GM18511 (cell line): Measurements from ENCODE around the gene COL4A2.
A peak's percentile ranks its signal among the peaks of the same experiment; 100 is the strongest.

ENCODE experiments used
- ATAC-seq: cut with Tn5 transposase; IDR thresholded peaks from one replicate; pipeline ENCODE4 v1.9.1; 2021; ENCODE audit warnings: mild to moderate bottlenecking, moderate library complexity; ENCODE audit not compliant: unreplicated experiment

The COL4A2 gene

DNA sequence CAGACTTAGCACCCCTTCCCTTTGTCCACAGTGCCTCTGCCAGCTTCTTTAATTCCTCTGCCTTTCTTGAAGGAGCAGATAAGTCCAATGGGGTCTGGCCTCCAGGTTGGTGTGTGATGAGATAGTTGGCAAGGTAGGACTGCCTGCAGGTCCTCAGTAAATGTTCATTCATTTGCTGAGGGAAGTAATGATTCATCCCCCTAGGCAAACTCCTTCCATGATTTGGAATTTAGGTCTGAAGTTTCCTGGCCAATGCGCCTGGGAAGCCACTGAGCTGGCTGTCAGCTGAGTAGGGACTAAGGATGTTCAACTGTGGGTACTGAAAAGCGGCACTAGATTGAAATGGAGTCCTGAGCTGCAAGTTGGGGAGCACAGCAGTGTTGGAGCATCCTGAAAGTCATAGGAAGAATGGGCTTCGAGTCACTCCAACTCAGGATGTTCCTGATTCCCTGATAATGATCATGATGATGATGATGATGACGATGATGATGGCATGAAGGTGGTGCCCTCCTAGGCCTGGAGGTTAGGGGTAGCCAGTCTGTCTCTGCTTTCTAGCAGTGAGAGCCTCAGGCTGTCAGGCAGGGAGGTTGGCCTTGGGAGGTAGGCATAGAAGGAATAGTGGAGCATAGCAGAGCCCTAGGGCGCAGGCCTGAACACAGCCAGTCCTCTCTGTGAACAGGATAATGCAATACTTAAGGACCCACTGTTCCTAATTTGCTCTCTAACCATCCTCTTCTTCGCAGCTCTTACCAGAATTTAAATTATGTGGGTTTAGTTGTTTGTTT is 44.7 kb downstream of the COL4A2 start:
- no peak for ATAC-seq

DNA sequence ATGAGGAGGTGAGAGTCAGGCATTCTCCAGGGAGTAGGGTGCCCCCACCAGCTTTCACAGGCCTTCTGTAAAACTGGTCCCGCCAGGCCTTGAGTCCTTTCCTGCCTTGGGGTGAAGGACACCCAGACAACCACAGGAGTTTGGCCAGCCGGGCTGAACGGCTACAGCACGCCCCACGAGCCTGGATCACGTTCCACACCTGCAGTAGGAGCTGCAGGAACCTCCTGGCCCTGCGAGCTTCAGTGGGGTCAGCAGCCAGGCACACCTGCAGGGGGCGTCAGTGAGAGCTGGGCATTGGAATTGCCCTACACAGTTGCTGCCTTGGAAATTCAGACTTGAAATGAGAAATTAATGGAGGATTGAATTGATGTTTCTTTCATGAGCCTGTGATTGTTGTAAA is 45.7 kb downstream of the COL4A2 start:
- no peak for ATAC-seq

DNA sequence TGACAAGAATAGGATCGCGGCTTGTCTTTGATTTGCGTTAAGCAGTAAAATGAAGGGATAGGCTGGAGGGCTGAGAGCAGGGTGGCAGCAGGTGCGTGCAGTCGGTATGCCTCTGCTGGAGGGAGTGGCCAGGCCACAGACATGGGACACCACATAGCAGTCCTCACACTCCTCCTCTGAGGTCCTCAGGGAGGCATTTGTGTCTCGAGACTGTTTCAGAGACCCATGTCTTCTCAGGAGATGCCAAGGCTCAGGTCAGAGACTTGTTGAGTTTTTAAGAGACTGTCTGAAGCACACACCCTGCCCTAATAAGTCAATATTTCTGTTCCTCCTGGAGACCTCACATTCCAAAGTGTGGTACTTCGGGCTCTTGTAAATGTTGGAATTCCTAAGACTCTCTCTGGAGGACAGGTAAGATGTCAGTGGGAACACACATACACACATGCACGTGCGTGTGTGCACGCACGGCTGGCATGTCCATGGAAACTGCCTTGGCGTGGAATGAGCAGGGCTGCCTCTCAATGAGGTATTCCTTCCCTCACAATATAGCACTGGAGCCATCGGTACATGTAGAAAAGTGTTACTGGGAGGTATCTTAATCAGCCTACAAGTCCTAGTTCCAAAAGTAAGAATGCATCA is 46.4 kb downstream of the COL4A2 start:
- no peak for ATAC-seq

DNA sequence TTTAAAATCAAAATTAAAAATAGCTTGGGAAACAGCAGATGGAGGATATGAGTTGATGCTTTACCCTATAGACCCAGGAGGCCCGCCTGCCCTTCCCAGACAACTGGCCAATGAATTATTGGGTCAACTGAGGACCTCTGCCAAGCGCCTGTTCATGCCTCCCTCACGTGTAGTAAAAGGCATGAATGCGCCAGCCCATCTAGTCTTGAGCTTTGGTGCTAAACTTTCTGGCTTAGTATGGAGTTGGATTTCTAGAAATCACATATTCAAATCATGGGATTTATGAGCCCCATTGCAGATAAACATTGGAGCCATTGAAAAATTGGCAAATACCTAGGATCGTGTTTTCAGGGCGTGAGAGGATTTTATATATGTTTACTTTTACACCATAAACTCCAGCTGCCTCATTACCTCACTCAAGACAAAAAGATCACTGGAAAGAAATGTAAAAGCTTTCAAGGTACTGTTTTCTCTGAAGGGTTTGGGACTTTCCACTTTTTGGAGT is 47.1 kb downstream of the COL4A2 start:
- ATAC-seq: no peak

DNA sequence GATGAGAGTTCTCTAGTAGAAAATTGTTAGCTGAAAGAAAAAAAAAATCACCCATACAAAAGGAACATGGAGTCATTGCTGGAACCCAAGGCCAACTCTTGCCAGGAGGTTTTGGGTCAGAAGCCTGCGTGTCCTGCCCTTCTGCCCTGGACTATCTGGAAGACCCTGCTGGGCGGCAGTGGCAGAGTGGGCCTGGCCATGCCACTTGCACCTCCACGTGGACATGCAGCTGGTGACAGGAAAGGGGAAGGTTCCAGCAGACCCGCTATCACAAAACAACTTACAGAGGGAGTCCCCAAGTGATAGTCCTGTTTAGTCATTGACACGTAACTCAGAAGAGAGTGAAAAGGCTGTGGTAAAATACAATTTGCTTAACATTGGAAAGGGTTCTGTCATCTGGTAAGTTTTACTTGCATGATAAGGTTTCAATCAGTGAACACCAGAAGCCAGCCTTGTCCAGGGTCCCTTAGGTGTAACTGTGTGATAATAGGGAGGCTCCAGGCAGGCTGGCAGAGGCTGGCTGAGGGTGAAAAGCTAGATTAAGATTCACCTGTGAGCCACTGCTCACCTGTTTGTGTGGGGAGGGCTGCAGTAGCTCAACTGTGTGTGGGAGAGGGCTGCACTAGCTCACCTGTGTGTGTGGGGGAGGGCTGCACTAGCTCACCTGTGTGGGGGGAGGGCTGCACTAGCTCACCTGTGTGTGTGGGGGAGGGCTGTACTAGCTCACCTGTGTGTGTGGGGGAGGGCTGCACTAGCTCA is 47.8 kb downstream of the COL4A2 start:
- no peak for ATAC-seq

DNA sequence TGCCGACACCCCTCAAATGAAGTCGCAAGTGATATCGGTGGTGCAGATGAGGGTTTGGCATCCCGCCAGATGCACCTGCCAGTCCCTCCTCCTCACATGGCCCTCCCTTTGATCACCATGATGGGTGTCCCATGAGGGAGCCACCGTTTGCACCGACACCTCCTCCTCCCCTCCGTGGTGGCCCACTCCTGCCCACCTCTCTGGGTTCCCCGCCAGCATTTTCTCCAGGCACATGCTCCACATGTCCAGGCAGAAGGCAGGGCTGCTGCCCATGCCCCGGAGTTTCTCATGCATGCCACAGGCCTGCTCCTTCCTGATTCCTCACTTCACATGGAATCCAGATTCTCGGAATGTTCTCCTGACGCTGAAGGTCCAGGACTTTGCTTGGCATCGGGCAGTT is 49.3 kb downstream of the COL4A2 start:
- ATAC-seq: no peak

DNA sequence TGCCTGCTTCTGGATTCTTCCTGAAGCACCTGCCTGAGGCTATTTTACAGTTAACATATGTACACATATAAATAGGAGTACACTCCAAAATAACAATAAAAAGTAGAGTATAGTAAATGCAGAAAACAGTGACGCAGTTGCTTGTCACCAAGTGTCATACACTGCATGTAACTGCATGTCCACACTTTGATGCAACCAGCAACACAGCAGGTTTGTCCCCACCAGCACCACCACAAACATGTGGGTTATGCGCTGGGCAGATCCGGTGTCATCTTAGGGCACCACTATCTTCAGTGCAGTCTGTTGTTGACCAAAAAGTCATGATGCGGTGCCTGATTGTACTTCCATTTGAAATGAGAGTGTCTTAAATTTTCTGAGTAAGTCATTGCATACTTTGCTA is 51.3 kb downstream of the COL4A2 start:
- ATAC-seq: no peak

DNA sequence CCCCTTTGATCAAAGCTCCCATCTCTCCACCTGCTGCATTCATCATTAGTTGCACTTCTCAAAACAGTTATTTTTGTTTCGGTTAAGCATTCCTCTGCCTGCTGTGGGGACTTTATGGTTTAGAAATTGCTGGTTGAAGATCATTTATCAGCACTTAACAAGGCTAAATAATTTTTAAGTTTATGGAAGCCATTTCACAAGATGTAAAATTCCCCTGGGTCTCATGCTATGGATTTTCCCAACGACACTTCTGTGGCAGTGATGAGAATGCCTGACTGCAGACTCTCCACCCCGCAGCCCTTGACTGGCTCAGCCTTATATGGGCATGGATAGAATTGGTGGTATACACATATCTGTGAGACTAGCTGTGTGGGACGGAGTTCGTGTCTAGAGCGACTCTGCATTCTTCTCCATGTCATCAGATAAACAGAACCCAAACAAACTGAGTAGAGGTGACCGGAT is 52.8 kb downstream of the COL4A2 start:
- ATAC-seq: no peak

DNA sequence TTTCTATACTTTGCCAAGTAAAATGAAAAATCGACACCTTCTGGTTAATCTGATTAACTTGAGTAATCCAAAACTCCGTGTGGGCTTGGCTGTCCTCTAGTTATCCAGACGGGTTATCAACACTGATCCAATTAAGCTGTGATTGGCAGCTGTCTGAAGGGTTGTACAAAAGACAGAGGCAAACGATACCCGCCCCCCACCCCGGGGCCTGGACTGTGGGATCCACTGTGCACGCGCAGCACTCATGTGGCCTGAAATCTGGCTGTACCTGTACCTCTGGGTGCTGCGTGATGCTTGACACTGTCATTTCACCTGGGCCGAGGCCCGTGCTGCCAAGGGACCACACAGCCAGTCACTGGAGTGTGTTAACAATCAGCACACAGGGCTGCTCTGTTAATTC is 53.5 kb downstream of the COL4A2 start:
- no peak for ATAC-seq

DNA sequence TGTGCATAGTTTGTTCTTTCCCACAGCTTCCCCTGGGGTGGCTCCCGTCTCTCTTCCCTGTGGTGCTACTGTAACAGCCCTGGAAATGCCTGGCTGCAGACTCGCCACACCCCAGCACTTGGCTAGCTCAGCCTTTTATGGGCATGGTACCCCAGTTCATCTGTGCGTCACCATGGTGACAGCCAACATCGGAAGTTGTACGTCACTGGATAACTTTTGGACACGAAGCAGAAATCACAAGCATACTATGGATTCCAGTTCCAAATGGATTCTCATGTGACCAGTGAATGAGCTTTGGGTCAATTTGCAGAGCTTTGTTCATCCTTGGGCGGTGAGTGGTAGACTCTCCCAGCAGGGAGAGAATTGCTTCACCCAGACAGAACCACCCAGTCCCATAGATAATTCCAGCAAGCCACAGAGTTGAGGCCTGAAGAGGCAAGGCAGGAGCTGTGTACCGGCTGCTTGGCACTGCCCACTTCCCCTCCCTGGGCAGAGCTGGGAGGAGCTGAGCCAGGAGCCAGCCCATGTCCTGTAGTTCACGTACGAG is 54.4 kb downstream of the COL4A2 start:
- ATAC-seq: no peak

DNA sequence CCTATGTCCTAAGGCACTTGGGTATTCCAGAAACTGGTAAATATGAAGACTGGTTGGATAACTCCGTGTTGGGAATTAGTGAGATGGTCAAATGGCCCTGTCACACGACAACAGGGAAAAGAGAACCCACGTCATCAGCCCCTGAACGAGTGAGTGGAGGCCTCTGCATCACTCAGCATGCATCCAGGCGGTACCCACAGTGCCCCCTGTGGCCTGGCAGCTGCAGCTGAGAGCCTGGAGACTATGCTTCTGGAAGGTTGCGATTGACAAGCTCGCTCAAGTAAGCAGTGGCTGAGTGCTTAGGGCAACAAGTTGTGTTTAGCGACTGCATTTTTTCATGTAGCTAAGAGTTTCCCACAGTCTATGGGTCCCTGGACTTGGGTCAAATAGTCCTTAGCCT is 55.9 kb downstream of the COL4A2 start:
- no peak for ATAC-seq

DNA sequence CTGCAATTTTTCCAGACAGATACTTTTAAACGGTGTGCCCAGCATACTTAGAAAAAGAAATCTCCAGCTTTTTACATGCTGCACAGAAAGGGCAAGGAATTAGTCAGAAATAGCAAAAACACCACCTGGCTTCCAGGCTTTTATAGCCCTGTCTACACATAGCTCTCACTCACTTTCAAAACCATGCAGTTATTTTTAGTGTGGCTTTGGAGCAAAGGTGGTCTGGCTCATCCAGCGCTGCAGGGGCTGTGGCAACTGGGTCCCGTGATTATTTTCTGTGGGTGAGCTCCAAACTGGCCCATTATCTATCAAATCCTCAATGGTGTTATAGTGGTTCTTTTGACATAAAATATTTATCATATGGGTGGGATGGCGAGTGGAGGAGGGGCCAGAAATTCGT is 57.0 kb downstream of the COL4A2 start:
- ATAC-seq: no peak

DNA sequence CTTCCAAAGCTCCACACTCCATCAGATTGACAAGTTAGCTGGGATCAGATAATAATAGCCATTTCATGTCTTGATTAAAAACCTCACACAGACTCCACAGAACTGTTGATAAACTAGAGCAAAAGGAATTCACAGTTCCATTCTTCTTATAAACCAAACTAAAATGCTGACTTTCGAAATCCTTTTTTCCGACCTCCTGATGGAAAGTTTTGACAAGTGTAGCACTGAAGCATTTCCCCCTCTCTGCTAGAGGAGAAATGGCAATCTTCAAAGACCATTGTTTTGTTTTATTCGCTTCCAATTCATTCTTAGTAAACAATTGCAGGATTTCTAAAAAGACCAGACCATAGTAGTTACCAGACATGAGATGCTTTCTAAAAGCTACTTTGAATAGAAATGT is 58.8 kb downstream of the COL4A2 start:
- no peak for ATAC-seq

DNA sequence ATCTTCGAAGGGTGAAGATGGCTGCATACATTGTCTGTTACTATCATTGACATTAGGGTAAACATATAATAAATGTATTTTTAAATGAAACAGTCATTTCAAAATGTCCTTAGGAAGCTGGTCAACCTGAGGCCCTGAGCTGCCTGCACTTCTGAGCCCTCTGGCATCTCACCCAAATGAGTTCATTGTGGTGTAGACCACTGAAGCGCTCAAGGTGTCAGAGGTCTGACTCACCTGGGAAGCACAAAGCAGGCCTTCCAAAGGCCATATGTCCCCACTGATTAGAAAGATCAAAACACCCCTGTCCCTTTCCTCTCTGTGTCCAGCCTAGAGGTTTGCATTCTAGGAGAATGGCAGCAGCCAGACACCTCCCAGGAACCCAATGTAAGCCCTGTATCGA is 59.6 kb downstream of the COL4A2 start:
- ATAC-seq: no peak

DNA sequence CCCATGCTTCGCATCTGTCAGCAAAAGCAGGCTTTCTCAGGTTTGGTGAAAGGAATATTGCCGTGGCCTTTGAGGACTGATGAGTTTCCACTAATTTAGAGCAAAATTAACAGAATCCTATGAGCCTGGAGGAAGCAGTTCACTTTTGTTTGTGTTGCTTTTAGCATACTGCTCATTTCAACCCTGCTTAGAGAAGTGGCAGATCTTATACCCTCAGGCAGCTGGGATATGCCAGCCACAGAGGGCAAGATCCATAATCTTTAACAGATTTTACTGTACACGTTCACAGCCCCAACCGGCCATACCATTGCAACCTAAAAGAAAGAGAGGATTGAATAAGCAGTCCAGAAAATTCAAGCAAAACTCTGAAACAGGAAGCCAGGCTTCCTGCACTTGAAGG is 60.5 kb downstream of the COL4A2 start:
- ATAC-seq: no peak

DNA sequence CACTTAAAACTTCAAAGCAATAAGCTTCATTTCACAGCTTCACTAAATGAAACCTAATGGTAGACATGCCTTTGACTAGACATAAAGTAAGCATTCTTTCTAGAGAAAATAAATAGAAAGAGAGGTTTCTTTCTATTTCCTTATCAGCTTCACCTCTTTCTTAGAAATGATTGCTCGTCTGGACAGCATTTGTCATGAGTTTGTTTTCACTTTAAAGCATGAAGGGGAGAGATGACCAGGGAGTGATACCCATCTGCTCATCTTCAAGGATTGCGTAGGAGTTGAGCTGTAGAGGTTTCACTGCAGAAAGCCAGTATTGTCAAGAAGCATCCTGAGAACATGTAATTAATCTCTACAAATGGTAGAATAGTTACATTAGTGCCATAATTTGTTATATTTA is 61.3 kb downstream of the COL4A2 start:
- ATAC-seq: no peak

DNA sequence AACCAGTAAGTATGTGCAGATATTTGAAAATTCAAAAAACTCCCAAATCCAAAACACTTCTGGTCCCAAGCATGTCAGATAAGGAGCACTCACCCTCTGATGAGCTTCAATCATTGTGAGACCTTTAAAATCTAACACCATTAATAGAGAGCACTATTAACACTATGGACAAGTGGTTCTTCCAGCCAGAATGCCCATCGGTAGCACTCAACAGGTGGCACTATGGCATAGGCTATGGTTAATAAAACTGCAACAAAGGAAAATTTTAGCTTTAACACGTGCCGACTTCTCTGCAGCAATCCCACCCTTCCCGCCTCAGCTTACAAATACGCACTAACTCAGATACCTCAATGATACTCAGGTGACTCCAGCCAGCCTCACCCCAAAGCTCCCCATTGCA is 62.3 kb downstream of the COL4A2 start:
- ATAC-seq: no peak

DNA sequence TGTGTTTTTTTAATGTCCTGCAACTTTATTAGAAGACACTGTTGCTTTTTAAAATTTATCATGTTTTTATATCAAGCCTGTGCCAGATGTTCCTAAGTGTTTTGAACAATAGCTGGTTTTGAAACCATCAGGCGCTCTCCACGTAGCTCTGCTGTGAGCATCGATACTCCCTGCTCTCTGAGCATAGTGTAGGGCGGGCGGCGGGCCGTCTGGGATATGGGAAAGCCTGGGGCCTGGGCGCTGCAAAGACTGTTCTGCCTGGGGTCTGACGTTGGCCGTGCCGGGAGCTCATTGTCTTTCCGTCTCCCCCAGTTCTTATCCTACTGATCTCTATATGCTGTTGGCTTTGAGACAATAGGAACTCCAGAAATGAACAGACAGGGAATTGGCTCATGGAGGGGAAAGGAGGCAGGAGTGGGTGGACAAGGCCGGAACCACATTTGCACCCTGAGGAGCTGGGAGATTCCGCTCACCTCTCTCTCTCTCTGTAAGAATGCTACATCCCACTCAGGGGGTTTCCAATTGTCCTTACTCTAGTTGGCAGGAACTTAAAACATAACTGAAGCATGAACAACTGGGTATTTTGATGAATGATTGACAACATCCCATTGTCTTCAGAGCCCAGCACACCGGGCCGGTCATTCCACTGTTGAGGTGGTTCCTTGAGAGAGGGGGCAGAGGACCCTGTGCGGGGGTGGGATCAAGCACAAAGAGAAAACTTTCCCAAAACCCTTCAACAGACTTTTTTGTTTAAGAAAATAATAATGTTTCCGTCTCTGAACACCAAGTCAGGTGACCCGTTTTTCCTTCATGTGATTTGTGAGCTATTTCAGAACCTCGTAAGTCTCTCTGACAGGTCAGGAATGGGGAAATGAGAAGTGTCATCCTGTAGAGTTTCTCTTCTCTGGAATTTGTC is 64.7 kb downstream of the COL4A2 start:
- ATAC-seq: peak; percentile 78

DNA sequence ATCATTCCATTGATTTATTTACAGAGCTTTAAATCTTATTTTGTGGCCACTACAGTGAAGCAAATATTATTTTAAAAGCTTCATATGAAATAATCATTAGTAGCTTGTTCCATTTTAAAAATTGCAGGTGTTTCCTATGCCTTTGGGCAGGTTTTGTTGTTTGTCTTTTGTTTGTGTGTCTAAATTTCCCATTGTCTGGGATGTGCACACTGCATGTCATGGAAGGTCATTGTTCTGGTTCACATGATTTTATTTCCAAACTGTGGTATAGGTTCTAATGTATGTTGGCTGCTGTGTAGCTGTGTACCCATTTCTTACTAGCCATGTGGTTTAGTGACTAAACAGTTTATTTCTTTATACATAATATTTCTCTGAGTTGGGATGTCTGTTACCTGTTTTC is 65.6 kb downstream of the COL4A2 start:
- ATAC-seq: no peak

DNA sequence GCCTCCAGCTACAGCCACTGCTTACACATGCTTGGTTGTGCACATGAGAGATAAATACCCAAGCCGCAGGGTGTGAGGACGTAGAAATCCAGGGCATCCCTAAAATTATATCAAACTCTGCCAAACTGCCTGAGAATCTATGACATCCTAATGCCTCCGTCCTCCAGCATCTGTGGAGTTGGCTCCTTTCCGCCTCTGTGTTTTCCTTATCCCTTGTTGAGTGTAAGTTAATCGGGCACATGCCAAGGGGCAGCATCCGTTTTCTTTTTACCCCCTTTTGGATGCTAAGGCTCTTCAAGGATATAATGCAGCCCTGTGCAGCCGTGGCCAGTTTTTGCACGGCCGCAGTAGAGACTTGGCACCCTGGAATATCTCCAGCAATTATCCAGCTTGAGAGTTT is 66.5 kb downstream of the COL4A2 start:
- ATAC-seq: no peak
